GM21737 (cell line): ENCODE results near the gene C1R.

Experiments
- ATAC-seq: cut with Tn5 transposase; IDR thresholded peaks from one replicate; pipeline ENCODE4 v1.9.1; 2021; ENCODE audit warnings: mild to moderate bottlenecking, moderate library complexity; ENCODE audit not compliant: unreplicated experiment

Gene C1R

DNA sequence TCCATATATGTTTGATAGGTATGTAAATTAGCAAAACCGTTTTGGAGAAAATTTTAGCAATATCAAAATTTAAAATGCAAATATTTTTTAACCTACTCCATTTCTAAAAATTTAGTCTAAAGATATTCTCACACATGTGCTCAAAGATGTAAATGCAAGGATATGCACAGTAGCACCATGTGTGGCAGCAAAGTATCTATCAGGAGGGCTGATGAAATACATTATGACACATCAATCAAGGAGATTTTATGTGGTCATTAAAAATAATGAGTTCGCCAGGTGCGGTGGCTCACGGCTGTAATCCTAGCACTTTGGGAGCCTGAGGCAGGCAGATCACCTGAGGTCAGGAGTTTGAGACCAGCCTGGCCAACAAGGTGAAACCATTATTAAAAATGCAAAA is 8.0 kb upstream of the C1R start:
- ATAC-seq = no peak

DNA sequence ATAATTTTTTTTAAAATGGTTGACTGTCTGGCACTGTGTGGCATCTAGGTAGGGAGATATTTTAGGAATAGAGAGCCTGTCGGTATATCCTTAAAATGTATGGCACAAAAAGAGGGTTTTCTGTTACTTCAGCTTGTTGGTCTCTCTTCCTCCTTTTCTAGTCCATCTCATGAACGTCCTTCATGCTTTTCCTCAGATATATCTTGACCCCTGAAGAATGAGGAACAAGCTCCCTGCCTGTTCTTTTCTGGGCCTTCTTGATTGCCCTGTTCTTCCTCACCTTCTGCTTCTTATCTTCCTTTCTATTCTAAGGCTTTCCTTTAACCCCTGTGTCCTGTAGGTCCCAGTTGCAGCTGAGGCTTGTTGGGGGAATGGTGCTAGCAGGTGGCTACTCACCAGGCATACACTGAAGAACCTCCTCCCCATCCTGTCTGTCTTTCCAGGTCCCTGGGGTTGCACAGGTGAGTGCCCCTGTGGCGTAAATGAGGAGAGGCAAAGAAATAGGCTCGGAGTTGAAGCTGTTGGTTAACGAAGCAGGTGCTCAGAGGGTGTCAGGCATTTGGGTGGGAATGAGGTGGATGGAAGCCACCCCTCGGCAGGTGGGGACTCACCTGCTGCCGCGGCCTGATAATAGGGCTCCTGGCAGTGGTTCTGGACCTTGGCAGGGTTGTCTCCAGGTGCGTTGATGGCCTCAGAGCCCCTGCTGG is 7.2 kb upstream of the C1R start:
- no peak for ATAC-seq

DNA sequence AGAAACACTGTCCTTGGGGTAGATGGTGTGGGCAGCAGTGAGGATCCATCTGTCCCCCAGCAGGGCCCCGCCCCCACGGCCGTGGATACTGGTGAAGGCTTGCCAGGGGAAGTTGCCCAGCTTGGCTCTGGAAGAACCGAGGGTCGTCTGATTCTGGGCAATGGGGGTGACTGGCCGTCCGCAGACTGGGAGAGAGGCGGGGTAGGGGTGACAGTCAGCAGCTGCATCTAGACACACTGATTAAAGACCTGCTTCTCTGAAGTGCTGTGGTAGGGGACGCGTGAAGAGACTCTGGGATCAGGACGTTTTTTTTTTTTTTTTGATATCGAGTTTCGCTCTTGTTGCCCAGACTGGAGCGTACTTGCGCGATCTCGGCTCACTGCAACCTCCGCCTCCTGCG is 4.7 kb upstream of the C1R start:
- ATAC-seq = no peak

DNA sequence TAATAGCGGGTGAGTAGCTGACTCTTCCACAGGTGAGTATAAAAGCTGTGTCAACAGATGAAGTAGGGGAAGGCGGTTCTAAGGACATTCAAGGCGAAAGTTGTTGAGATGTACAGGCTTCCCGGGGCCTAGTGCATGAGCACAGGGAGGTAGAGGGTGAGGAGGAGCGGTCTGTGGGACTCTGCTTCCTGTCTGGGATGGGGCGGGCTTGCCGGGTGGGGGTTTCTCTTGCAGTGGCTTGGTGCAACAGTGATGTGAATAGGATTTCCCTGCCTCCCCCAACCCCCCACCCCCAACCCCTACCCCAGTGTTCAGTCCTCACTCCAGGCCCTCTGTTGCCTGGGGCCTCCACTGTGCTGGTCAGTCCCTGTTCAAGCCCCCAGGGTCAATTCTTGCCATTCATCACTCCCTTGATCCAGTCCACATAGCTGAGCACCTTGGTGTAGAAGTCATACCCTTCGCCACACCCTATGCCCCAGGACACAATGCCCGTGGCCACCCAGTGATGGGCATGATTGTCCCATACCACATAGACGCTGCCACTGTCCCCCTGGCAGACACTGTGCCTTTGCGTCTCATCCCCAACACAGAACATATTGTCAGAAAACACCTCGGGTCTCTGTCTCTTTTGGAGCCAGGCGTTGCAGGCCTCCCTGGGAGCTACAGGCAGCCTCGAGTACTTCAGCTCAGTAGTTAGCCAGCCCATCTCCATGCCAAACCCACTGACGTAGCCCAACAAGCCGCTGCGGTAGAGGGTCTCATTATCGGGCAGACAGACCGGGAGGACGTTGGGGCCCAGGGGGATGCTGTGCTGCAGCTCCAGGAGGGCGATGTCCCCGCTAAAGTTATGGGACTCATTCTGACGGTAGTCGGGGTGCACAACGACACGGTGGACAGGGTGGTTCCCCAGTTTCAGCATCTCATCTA is 4.0 kb upstream of the C1R start:
- ATAC-seq = no peak

DNA sequence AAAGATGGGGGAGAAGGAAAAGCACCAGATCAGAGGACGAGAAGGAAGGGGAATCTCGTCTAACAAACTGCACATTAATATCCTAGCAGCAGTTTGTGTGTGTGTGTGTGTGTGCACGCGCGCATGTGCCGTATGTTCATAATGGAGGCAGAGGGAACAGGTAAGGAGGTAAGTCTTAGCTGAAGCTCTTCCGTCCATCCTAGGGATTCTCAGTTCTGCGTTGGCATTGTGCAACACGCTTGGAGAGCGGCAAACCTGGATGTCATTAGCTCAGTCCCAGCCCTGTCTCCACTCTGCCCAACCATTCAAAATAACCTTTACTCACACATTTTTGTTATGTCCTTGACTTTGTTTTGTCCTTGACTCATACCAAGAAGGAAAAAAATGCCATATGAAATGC is 1.6 kb upstream of the C1R start:
- no peak for ATAC-seq

DNA sequence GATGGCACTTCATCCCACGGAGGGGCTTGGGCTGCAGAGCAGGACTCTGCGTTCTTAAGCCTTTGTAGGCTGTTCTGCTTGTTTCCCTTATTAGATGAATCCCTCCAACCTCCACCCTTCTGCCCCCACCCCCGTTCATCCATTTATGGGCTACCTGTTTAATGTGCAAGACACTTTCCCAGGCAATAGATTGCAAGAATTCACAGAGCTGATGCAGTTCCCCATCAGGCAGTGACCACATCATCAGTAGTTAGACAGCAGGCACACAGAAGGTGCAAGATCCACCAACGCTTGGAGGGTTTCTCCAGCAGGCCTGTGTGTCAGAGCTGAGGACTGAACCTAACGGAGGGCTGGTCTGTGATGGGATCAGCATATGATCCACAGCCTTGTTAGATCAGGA is 1.2 kb upstream of the C1R start:
- no peak for ATAC-seq

DNA sequence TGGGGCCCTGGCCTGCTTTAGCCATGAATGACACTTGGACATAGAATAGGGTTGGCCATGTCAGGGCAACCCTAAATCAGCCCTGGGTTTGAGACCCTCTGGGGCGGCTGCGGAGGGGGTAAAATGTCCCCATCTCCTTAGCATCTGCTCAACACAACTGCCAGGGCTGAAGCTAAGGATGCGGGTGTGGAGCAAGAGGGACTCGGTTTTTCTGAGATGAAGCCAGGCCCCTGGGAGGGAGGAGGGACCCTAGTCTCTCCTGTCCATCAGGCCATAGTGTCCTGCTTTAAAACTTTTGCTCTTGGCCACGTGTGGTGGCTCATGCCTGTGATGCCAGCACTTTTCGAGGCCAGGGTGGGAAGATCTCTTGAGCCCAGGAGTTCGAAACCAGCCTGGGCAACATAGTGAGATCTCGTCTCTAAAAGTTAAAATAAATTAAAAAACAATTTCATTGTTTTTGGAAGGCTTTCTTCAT is 778 bp upstream of the C1R start:
- no peak for ATAC-seq

DNA sequence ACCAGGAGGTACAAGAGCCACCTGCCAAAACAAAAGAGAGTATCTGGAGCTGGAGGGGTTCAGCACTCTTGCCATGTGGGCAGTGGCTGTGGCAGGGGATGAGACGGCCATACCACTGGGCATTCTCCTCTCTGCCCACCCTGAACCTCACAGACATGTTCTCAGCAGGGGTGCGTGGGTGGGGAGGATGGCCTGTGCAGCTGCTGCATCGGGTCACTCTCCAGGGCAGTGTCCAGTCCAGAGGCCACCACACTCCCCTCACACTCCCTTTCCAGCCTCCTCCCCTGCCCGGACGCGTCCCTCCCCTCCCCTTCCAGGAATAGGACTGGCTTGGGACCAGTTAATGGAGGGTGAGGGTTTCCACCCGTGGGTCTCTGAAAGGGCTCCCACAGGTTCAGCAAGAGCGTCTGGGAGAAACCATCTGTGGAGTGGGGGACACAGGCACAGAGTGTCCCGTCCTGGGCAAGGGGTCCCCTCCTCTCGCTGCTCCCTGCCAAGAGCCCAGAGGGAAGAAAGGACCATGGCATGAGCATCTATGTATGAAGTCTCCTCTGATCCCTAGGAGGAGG is 501 bp downstream of the C1R start:
- no peak for ATAC-seq

DNA sequence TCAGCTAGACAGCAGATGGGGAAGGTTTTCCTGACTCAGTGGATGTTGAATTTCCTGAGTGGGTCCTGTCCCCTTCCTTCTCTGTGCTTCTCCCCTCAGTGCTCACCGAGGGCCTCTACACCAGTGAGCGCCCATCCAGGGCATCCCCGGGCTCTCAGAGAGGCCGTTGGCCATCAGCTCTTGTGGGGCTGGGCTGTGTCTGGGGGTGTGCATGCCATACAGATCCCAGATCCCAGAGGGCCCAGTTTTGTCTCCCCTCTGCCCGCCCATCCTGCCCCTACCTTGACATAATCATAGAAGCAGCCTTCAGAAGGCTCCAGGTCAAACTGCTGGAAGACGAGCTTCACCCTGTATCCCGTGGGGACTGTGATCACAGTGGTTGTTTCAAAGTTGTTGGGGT is 1.1 kb downstream of the C1R start:
- ATAC-seq = no peak

DNA sequence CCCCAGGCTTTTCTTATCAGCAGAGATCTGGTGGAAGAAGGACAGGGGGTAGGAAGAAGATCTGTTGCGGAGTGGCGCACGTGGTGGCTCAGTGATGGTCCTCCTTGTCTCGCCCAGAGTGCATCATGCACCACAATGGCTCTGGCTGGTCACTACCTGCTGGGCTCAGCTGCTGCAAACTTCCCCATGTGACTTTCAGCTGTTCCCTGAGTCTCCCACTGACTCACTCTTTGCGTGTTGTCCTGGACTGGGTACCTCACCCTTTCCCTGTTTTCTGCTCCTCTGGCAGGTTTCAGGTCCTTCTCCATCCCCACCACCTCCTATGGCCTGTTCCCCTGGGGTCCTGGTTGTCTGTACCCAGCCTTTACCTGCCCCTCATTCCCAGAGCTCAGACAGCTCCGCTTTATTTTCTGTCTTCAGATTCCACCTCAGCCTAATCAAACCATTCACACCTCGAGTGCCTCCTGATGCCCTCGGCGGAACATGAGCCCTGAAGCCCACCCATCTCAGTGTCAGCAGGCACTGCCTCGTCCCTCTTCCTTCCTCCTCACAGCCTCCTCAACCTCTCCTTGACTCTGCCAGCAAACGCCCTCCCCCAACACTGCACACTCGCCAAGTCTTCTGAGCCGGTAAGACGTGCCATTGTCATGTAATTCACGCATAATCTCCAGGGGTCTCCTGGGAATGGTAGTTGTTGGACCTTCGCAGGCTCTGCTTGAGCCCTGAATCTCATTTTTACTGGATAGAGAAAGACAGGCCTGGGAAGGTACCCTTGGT is 1.8 kb downstream of the C1R start:
- no peak for ATAC-seq

DNA sequence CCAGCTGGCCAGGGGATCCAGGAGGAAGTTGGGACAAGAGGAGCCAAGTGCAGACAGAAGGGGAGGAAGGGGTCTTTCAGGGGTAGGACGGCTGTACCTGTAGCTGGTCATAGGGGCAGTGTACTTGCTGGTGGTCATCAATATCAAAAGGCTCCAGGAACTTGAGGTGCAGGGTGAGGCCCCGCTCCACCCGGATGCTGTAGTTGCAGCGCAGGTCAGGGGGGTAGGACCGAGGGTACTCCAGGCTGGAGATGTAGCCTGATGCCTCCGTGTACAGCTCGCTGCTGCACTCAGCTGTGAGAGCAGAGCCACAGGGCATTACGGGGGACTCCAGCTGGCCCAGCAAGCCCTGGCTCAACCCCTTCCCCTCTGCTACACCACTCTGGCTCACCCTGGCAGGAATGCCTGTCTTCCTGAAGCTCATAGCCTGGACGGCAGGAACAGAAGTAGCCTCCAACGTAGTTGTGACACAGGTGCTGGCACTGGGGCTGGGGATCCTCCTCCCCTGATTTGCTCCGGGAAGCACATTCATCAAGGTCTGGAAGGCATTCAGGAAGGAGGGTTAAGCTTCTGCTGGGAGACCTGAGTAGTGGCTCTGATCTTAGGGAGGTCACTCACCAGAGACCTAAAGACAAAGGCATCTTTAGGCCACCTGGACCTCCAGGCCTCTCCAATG is 2.9 kb downstream of the C1R start:
- ATAC-seq = no peak

DNA sequence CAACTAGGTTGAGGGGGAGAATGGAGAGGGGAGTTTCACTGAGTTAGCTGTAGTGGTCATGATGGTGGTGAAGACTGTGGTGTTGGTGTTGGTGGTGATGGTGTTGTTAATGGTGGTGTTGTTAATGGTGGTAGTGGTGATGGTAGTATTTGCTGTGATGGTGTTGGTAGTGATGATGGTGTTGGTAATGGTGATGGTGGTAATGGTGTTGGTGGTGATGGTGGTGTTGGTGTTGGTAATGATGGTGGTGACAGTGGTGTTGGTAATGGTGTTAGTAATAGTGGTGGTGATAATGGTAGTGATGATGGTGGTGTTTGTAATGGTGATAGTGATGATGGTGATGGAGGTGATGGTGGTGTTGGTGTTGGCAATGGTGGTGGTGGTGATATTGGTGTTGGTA is 9.1 kb downstream of the C1R start:
- no peak for ATAC-seq

DNA sequence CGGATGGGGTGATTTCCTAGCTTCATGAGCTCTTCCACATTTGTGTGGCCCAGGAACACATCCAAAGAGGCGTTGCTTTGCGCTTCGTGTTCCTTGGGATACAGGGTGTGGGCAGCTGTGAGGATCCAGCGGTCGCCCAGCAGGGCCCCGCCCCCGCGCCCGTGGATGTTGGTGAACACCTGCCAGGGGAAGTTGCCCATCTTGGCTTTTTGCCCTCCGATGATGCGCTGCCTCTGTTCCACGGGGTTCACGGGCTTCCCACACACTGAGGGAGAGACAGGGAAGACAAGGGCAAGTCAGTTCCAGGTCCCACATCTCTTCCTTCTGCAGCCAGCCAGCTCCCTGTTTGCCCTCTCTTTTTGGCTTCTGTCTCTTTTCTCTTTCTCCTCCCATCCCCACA is 11.2 kb downstream of the C1R start:
- no peak for ATAC-seq

DNA sequence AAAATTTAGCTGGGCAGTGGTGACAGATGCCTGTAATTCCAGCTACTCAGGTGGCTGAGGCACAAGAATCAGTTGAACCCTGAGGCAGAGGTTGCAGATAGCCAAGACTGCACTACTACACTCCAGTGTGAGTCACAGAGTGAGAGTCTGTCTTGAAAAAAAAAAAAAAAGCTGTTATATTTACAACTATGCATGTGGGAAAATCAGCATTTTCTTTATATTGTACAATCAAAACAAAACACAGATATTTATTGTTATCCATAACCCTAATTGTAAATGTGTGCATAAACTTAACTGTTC is 12.5 kb downstream of the C1R start:
- ATAC-seq = no peak

DNA sequence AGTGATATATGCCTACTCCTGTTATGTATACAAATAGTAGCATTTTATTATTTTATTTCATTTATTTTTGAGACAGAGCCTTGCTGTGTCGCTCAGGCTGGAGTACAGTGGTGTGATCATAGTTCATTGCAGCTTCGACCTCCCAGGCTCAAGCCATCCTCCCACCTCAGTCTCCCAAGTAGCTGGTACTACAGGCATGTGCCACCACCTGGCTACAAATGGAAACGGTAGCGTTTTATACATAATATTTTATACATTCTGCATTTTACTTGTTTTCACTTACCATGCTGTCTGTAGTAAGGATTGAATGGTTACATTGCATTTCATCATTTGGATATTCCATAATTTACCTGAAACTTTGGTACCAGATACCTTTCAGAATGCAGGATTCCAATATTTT is 14.1 kb downstream of the C1R start:
- no peak for ATAC-seq

DNA sequence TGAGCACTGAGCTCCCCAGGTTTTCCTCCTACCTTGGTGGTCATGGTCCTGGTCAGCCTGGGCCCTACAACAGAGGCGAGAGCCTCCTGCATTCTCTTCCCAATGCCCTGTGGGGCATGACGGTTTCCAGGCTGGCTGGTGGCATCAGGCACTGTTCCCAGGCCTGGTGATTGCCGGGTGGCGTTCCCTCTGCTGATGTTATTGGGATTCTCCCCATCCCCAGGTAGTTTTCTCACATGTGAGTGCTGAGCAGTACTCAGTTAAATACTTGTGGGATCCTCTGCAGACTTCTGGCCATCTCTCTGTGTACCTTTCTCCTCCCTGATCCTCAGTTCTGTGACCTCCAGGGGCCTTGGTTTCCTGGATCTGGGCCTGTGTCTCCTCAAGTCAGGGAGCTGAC is 15.8 kb downstream of the C1R start:
- ATAC-seq = no peak

DNA sequence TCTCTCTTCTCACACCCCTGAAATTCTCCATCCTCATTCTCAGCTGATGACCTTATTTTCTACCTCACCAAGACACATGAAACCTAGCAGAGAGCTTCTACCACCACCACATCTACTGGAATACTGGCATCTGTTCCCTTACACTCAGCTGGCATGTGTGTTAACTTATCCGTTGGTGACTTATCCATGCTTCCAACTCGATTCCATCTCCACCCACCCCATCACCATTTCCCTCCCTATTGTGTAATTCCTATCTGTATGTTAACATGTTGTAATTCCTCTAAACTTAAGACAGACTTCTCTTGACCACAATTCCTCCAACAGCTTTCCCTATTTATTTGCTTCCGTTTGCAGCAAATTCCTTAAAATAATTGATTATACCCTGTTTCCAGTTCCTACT is 16.3 kb downstream of the C1R start:
- ATAC-seq = no peak

DNA sequence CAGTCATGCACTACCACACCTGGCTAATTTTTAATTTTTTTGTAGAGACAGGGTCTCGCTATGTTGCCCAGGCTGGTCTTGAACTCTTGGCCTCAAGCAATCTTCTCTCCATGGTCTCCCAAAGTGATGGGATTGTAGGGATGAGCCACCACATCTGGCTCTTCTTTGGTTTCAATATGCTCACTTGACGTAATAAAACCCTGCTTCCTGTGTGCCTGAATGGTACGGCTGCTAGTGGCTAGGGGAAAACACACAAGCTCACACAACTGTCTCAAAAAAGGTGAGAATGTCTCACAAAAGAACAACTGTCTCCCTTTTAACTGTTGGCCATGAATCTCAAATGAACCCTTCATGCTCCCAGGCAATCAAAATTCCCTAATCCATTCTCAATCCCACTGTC is 16.7 kb downstream of the C1R start:
- no peak for ATAC-seq

DNA sequence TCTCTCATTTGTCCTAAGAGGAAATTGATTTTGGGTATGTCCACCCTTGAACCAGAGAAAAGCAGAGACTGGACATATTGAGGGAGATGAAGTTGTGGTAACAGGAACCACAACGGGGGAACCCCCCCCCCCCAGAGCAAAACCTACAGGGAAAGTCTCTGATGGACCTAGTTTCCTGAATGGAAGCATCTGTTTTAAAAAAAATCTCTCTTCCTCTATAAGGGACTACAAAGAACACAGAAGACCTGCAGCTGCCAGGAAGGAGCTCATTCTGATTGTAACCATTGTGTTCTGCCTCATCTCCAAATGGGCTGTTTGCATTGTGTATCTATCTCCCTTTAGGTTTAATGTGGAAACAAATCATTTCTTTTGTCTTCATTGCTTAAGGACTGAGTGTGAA is 18.3 kb downstream of the C1R start:
- no peak for ATAC-seq

DNA sequence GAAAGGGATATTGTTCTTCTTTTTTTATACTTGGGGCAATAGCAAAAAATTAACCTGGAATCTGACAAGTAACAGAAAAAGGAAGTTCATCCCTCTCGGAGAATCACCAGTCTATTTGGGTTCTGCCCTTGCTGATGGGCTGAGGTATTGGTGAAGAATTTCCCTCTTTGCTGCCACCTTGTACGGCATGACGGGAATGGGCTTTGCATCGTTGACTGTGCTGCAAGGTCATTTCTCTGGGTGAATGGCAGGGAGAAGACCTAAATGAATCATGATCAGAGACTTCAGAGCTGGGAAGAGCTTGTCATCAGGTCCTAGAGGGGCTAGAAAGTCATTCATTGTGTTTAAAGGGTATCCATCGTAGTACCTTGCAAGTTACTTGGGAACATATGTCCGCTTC is 19.7 kb downstream of the C1R start:
- ATAC-seq = no peak

DNA sequence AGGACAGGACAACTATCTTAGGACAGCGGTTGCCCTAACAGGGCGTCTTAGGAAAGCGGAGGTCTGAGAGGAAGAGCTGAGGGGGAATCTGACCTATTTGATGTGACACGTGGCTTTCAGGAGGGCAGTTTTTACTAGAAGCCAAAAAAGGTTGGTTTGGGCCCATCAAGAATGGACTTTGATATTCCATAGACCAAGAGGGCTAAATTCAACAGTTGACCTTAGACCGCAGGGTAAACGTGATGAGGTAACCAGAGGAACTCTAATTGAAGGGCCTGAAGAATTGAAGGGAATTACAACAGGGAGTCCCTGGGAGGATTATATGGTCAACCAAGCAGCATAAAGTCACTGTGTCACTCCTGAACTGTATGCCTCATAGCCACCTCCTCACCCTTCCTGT is 20.2 kb downstream of the C1R start:
- ATAC-seq = no peak
